RWPE1 (cell line): Measurements from ENCODE around the gene TCF3.

Experiments used
- CTCF ChIA-PET: fragments of 350-600 bp; sonication (Branson Sonifier 250); formaldehyde crosslinking; extraction: SDS; loops from one replicate; lab custom pipeline; 2021; lab: Yijun Ruan, JAX
- POLR2A ChIA-PET: fragments of 400-600 bp; formaldehyde crosslinking; extraction: SDS; loops from one replicate; lab custom pipeline; 2020; ENCODE audit warnings: antibody characterized with exemption; ENCODE audit not compliant: low non-redundant PET; lab: Yijun Ruan, JAX
- DNase-seq: peaks from one replicate; pipeline ENCODE4 v3.0.0; 2012; ENCODE audit warnings: low spot score
- H3K27ac ChIP-seq: fragments of 450-650 bp; 2 replicates; pipeline ENCODE4 v1.5.1; 2017
- CTCF ChIP-seq: fragments of 450-650 bp; conservative IDR thresholded peaks from 2 replicates; pipeline ENCODE4 v1.5.1; 2017; ENCODE audit warnings: low read depth, mild to moderate bottlenecking

The TCF3 gene

GRCh38 chr19:1656988-1657536, 4.6 kb upstream of the TCF3 start:
- CTCF ChIA-PET = interaction anchor here (0.8 kb wide), 1 partner anchor 15 kb away, joined by 3 read pairs; no protein-coding TSS in a partner anchor
- H3K27ac ChIP-seq = no peak overlapping the region
- TF ChIP-seq CTCF = no peak
- no peak for DNase-seq
- POLR2A ChIA-PET = no interaction called here

DNA sequence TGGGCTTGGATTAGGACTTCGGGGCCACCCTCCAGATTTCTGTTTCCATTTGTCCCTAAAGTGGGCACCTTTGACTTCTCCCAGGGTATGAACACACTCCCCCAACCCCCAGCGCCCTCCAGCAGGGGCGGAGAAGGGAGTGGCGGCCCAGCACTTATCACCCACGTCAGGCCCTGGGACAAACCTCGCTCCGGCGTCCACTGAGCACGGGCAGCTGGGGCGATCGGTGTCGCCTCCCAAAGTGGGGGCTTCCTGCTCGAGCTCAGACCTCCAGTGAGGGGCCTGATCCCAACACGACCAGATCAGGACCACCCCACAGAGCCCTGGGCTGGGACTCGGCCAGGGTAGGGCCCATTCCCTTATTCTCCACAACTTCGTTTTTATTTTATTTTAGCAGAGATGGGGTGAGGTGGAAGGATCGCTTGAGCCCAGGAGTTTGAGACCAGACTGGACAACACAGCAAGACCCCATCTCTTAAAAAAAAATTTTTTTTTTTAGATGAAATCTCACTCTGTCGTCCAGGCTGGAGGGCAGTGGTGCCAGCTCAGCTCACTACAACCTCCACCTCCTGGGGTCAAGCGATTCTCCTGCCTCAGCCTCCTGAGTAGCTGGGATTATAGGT, 3.7 kb upstream of the TCF3 start:
- DNase-seq = no peak
- TF ChIP-seq CTCF = no peak
- ChIA-PET POLR2A (no interaction called here), CTCF (interaction anchor here (0.9 kb wide), 1 partner anchor 16 kb away, joined by 7 read pairs; no protein-coding TSS in a partner anchor)
- no peak overlapping the region for H3K27ac ChIP-seq

GRCh38 chr19:1655131-1655981, 2.9 kb upstream of the TCF3 start:
- CTCF ChIA-PET = interaction anchor here (0.9 kb wide), 1 partner anchor 17 kb away, joined by 7 read pairs; no protein-coding TSS in a partner anchor

DNA sequence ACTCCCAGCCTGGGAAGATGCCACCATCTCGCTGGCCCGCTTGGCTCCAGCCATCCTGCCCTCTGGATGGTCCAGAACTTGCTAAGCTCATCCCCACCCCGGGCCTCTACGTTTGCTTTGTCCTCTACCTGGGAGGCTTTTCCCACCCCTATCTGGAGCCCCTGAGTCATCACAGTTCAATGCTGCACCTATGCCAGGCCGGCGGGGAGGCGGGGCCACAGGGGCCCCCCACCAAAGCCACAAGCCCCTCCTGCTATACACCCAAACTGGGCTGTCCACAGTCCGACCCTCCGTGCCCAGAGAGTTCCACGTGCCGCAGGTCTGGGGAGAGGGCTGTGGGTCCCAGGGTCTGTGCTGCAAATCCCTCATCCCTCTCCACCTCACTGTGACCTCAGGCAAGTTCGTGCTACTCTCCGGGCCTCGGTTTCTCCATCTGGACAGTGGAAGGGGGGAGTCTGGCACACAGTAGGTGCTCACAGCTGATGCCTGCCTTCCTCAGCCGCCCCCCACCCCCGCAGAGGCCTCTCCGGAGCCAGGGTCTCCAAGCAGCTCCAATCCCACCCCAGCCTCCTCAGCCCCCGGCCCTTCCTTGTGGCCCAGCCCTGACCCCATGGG, 1.9 kb upstream of the TCF3 start:
- POLR2A ChIA-PET = no interaction called here
- CTCF ChIA-PET = interaction anchor here (0.7 kb wide), 1 partner anchor 127 kb away, joined by 3 read pairs; no protein-coding TSS in a partner anchor
- no peak for TF ChIP-seq CTCF
- no peak for DNase-seq
- no peak overlapping the region for H3K27ac ChIP-seq

More at GRCh38 chr19:1655131-1655981, 2.9 kb upstream of the TCF3 start:
- POLR2A ChIA-PET = no interaction called here
- TF ChIP-seq CTCF = no peak
- DNase-seq = no peak
- no peak overlapping the region for H3K27ac ChIP-seq

GRCh38 chr19:1653300-1653628, 849 bp upstream of the TCF3 start:
- ChIA-PET POLR2A (interaction anchor here (1.2 kb wide), 1 partner anchor 48 kb away, joined by 4 read pairs; the partner anchor contains the start of gene UQCR11), CTCF (interaction anchor here (1.4 kb wide), 1 partner anchor 19 kb away, joined by 6 read pairs; no protein-coding TSS in a partner anchor)
- no peak for DNase-seq
- H3K27ac ChIP-seq = peak overlapping the region; percentile 93
- TF ChIP-seq CTCF = no peak
